Measurements from ENCODE around the gene PTPRT. TPM values are rescaled to one million over a fixed set of nuclear protein-coding genes. Genes with fewer than 3 reads are reported as not detected.

Gene PTPRT
- total and polyA plus RNA-seq, 10 of the 15 experiments (the other 5 are each of a cell fraction or from before 2014, with no cell fraction given) = not detected

DNA sequence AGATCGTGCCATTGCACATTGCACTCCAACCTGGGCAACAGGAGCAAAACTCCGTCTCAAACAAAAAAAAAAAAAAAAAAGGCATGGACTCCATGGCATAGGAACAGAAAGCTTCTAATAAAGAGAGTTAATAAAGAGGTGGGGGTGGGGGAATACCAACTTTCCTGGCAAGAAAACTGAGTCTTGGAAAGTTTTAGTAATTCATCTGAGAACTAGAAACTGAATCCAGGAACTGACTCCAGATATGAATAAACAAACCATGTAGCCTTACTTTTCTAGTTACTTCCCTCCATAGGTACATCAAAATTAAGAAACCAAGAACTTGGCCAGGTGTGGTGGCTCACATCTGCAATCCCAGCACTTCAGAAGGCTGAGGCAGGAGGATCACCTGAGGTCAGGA is 38.5 kb downstream of the PTPRT start:
- H2AFZ ChIP-seq (ENCODE audit: control insufficient read depth, low read depth, low read length) = no peak overlapping the region
- H3K27ac ChIP-seq (ENCODE audit: control insufficient read depth, insufficient read depth) = no peak overlapping the region
- no peak overlapping the region for H3K9ac ChIP-seq (ENCODE audit: control insufficient read depth, insufficient read depth, low read length)
- WGBS (ENCODE audit: insufficient coverage, insufficient replicate concordance, low lambda C conversion rate, missing lambda C conversion rate) = 0% methylated on average over 1 of the region's 2 CpGs
- no peaks in the 10 kb centered on the region for H3K27me3 ChIP-seq (replicated peaks in 1 of 2; ENCODE audit: control insufficient read depth in 2 of 2, insufficient read depth in 2 of 2, low read length in 1 of 2)
- ChIA-PET POLR2A (no interaction called here), RAD21 (ENCODE audit: unreplicated experiment) (no interaction called here), SMC1A (ENCODE audit: uncharacterized antibody, unreplicated experiment) (no interaction called here), CTCF (no interaction called here)
- no peaks in the 10 kb centered on the region for H3K36me3 ChIP-seq (ENCODE audit: control insufficient read depth in 2 of 2, insufficient read depth in 2 of 2, low read length in 1 of 2)
- no peak for TF ChIP-seq NKRF (conservative IDR thresholded peaks at IDR 0.05)
- TF ChIP-seq SREBF2 (IDR thresholded peaks at IDR 0.05; ENCODE audit: low read length) = no peak
- H3K4me3 ChIP-seq = no peak overlapping the region
- no peaks in the 10 kb centered on the region for H4K20me1 ChIP-seq (ENCODE audit: control insufficient read depth, insufficient read depth)
- in situ Hi-C loops (cut with MboI) (no loop called here), intact Hi-C loops (cut with micrococcal nuclease; ENCODE audit: unreplicated experiment) (no loop called here)
- no TSS peak for BruUV-seq (replicated peaks)
- ATAC-seq (no peak), FAIRE-seq (no peak), DNase-seq (ENCODE audit: low read depth, low spot score) (no peak)
- H3K4me1 ChIP-seq (ENCODE audit: control insufficient read depth, insufficient read depth, low read length) = no peaks in the 10 kb centered on the region
- H3K9me3 ChIP-seq (replicated peaks; ENCODE audit: control insufficient read depth, insufficient read depth, low read length) = no peaks in the 10 kb centered on the region
- H3K4me2 ChIP-seq (ENCODE audit: control insufficient read depth, insufficient read depth) = no peak overlapping the region
- no peaks in the 10 kb centered on the region for H3K79me2 ChIP-seq (ENCODE audit: control insufficient read depth, insufficient read depth, low read length)

GRCh38 chr20:43140726-43141125 is 49.0 kb downstream of the PTPRT start:
- FAIRE-seq (no peak), ATAC-seq (no peak), DNase-seq (ENCODE audit: low read depth, low spot score) (no peak)
- H3K4me1 ChIP-seq (ENCODE audit: control insufficient read depth, insufficient read depth, low read length) = no peaks in the 10 kb centered on the region
- ChIA-PET SMC1A (ENCODE audit: uncharacterized antibody, unreplicated experiment) (interaction anchor here (0.6 kb wide), 1 partner anchor 269 kb away, joined by 6 read pairs; no protein-coding TSS in a partner anchor), CTCF (no interaction called here), RAD21 (ENCODE audit: unreplicated experiment) (no interaction called here), POLR2A (no interaction called here)
- BruUV-seq (replicated peaks) = no TSS peak
- no peak overlapping the region for H3K9ac ChIP-seq (ENCODE audit: control insufficient read depth, insufficient read depth, low read length)
- no peaks in the 10 kb centered on the region for H3K79me2 ChIP-seq (ENCODE audit: control insufficient read depth, insufficient read depth, low read length)
- in situ Hi-C loops (cut with MboI) (no loop called here), intact Hi-C loops (cut with micrococcal nuclease; ENCODE audit: unreplicated experiment) (no loop called here)
- TF ChIP-seq PKNOX1 (IDR thresholded peaks at IDR 0.05) (no peak), SP1 (IDR thresholded peaks at IDR 0.05; ENCODE audit: low read depth, low read length) (no peak), MYB (IDR thresholded peaks at IDR 0.05; ENCODE audit: borderline replicate concordance, low read depth, low read length) (no peak), ESRRA (IDR thresholded peaks at IDR 0.05; ENCODE audit: low read length) (no peak), RCOR1 (conservative IDR thresholded peaks at IDR 0.05; ENCODE audit: low read depth, low read length) (no peak)
- no peak overlapping the region for H3K27ac ChIP-seq (ENCODE audit: control insufficient read depth, insufficient read depth)
- no peak overlapping the region for H3K4me3 ChIP-seq
- no peaks in the 10 kb centered on the region for H4K20me1 ChIP-seq (ENCODE audit: control insufficient read depth, insufficient read depth)
- H3K4me2 ChIP-seq (ENCODE audit: control insufficient read depth, insufficient read depth) = no peak overlapping the region
- 2% methylated on average over 2 of the region's 2 CpGs for WGBS (ENCODE audit: insufficient coverage, insufficient replicate concordance, low lambda C conversion rate, missing lambda C conversion rate)
- no peaks in the 10 kb centered on the region for H3K36me3 ChIP-seq (ENCODE audit: control insufficient read depth in 2 of 2, insufficient read depth in 2 of 2, low read length in 1 of 2)
- H3K27me3 ChIP-seq (replicated peaks in 1 of 2; ENCODE audit: control insufficient read depth in 2 of 2, insufficient read depth in 2 of 2, low read length in 1 of 2) = no peaks in the 10 kb centered on the region
- H3K9me3 ChIP-seq (replicated peaks; ENCODE audit: control insufficient read depth, insufficient read depth, low read length) = no peaks in the 10 kb centered on the region
- no peak overlapping the region for H2AFZ ChIP-seq (ENCODE audit: control insufficient read depth, low read depth, low read length)
